Measurements from ENCODE around the gene SMG6. TPM values are rescaled to one million over a fixed set of nuclear protein-coding genes. Genes with fewer than 3 reads are reported as not detected.

SMG6 gene
- polyA plus RNA-seq, 1 of the 3 experiments (the other 2 are of a cell fraction): 15.7 TPM

DNA sequence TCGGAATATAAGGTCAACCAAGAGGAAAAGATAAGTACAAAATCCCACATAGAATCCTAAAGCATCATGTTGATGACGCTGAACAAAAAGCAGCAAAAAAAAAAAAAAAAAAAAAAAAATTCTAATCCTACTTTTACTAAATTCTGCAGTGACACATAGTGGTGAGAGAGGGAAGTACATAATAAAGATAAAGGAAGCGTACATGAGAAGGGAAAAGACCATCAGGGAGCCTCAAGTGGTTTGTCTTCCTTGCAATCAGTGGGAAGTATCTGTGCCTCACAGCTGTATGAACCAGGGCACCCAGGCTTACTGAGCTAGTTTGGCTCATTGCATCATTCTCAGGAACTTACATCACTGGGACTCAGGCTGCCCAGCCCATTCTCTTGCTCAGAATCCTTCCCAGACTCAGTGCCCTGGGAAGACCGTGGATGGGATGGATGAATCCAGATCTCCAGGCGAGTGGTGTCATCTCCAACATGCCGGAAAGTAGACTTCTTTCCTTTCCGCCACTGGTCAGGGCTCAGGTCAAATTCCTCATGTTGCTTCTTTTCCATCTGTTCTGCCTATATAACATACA, 21.2 kb downstream of the SMG6 start:
- POLR2A ChIA-PET: no interaction called here
- 57% methylated on average over 7 of the region's 7 CpGs for WGBS (ENCODE audit: low lambda C conversion rate)
- peak overlapping the region in 1 of 2 experiments; percentile 26; a peak in 2 of 4 replicates for H3K27ac ChIP-seq (ENCODE audit: low read depth in 2 of 2, low read length in 1 of 2)

More for the DNA sequence above, 21.2 kb downstream of the SMG6 start:
- Histone ChIP-seq H2AFZ (ENCODE audit: low read depth) (no peak overlapping the region), H3K4me2 (no peak overlapping the region), H4K20me1 (ENCODE audit: insufficient read depth) (no peaks in the 10 kb centered on the region), H3K9ac (no peak overlapping the region), H3K4me1 (ENCODE audit: control insufficient read depth in 1 of 2, insufficient read depth in 2 of 2, low read depth in 1 of 2, low read length in 1 of 2) (no peaks in the 10 kb centered on the region; a peak in 1 of 4 replicates), H3K36me3 (replicated peaks in 1 of 2; ENCODE audit: control insufficient read depth in 1 of 2, insufficient read depth in 2 of 2, low read length in 1 of 2) (peaks cover 46 to 66% of the 10 kb centered on the region in 2 experiments), H3K4me3 (ENCODE audit: low read depth in 2 of 2, low read length in 1 of 2) (no peak overlapping the region), H3K9me2 (no peaks in the 10 kb centered on the region), H3F3A (replicated peaks; ENCODE audit: insufficient read depth) (peaks cover 18% of the 10 kb centered on the region), H3K27me3 (ENCODE audit: insufficient read depth) (no peaks in the 10 kb centered on the region), H3K79me2 (ENCODE audit: insufficient read depth) (peaks cover 11% of the 10 kb centered on the region), H3K9me3 (no peaks in the 10 kb centered on the region)
- peak; percentile 61 for DNase-seq
- TF ChIP-seq, protein P1, sequence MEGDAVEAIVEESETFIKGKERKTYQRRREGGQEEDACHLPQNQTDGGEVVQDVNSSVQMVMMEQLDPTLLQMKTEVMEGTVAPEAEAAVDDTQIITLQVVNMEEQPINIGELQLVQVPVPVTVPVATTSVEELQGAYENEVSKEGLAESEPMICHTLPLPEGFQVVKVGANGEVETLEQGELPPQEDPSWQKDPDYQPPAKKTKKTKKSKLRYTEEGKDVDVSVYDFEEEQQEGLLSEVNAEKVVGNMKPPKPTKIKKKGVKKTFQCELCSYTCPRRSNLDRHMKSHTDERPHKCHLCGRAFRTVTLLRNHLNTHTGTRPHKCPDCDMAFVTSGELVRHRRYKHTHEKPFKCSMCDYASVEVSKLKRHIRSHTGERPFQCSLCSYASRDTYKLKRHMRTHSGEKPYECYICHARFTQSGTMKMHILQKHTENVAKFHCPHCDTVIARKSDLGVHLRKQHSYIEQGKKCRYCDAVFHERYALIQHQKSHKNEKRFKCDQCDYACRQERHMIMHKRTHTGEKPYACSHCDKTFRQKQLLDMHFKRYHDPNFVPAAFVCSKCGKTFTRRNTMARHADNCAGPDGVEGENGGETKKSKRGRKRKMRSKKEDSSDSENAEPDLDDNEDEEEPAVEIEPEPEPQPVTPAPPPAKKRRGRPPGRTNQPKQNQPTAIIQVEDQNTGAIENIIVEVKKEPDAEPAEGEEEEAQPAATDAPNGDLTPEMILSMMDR (IDR thresholded peaks at IDR 0.05): peak; percentile 74
- no peak for TF ChIP-seq ELF1 (IDR thresholded peaks at IDR 0.05)
- TF ChIP-seq, protein P2, sequence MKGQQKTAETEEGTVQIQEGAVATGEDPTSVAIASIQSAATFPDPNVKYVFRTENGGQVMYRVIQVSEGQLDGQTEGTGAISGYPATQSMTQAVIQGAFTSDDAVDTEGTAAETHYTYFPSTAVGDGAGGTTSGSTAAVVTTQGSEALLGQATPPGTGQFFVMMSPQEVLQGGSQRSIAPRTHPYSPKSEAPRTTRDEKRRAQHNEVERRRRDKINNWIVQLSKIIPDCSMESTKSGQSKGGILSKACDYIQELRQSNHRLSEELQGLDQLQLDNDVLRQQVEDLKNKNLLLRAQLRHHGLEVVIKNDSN (IDR thresholded peaks at IDR 0.05; ENCODE audit: borderline replicate concordance, low read depth): no peak
- no peak for TF ChIP-seq FOXJ3 (CRISPR knock-in tag; IDR thresholded peaks at IDR 0.05)
- TF ChIP-seq TCF12 (IDR thresholded peaks at IDR 0.05): no peak
- TF ChIP-seq, protein P3, sequence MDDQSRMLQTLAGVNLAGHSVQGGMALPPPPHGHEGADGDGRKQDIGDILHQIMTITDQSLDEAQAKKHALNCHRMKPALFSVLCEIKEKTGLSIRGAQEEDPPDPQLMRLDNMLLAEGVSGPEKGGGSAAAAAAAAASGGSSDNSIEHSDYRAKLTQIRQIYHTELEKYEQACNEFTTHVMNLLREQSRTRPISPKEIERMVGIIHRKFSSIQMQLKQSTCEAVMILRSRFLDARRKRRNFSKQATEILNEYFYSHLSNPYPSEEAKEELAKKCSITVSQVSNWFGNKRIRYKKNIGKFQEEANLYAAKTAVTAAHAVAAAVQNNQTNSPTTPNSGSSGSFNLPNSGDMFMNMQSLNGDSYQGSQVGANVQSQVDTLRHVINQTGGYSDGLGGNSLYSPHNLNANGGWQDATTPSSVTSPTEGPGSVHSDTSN (IDR thresholded peaks at IDR 0.05): no peak
- TF ChIP-seq RFX5 (IDR thresholded peaks at IDR 0.05; ENCODE audit: low read length): no peak
- TF ChIP-seq SMC3 (IDR thresholded peaks at IDR 0.05; ENCODE audit: low read depth, low read length): peak; percentile 26; the same call in 1 of the 2 replicates
- no peak for TF ChIP-seq YY1 (IDR thresholded peaks at IDR 0.05; ENCODE audit: low read depth)
- no peak for TF ChIP-seq POLR2AphosphoS5 (IDR thresholded peaks at IDR 0.05; ENCODE audit: low read depth, low read length)
- TF ChIP-seq, protein P4, sequence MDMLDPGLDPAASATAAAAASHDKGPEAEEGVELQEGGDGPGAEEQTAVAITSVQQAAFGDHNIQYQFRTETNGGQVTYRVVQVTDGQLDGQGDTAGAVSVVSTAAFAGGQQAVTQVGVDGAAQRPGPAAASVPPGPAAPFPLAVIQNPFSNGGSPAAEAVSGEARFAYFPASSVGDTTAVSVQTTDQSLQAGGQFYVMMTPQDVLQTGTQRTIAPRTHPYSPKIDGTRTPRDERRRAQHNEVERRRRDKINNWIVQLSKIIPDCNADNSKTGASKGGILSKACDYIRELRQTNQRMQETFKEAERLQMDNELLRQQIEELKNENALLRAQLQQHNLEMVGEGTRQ (IDR thresholded peaks at IDR 0.05; ENCODE audit: borderline replicate concordance, low read depth, low read length): no peak
- no peak for TF ChIP-seq CHD2 (IDR thresholded peaks at IDR 0.05; ENCODE audit: low read length, partially characterized antibody)
- no peak for TF ChIP-seq TEAD4 (IDR thresholded peaks at IDR 0.05; ENCODE audit: borderline replicate concordance, insufficient read depth)
- TF ChIP-seq, protein P5, sequence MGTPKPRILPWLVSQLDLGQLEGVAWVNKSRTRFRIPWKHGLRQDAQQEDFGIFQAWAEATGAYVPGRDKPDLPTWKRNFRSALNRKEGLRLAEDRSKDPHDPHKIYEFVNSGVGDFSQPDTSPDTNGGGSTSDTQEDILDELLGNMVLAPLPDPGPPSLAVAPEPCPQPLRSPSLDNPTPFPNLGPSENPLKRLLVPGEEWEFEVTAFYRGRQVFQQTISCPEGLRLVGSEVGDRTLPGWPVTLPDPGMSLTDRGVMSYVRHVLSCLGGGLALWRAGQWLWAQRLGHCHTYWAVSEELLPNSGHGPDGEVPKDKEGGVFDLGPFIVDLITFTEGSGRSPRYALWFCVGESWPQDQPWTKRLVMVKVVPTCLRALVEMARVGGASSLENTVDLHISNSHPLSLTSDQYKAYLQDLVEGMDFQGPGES (IDR thresholded peaks at IDR 0.05; ENCODE audit: low read depth, low read length): no peak
- no peak for TF ChIP-seq GATA2 (CRISPR knock-in tag; IDR thresholded peaks at IDR 0.05)
- peak; percentile 70 for TF ChIP-seq RAD21 (IDR thresholded peaks at IDR 0.05; ENCODE audit: low read length)
- TF ChIP-seq FOXM1 (IDR thresholded peaks at IDR 0.05; ENCODE audit: low read depth): no peak
- TF ChIP-seq MEF2A (IDR thresholded peaks at IDR 0.05; ENCODE audit: borderline replicate concordance, low read depth): no peak
- TF ChIP-seq EZH2phosphoT487 (IDR thresholded peaks at IDR 0.05; ENCODE audit: borderline replicate concordance, low read depth): no peak
- no peak for TF ChIP-seq EP300 (IDR thresholded peaks at IDR 0.05; ENCODE audit: borderline replicate concordance in 1 of 2, low read depth in 1 of 2, low read length in 1 of 2)
- TF ChIP-seq GABPA (IDR thresholded peaks at IDR 0.05; ENCODE audit: low read depth): no peak
- no peak for TF ChIP-seq MXI1 (IDR thresholded peaks at IDR 0.05; ENCODE audit: low read depth, low read length)
- TF ChIP-seq JUND (IDR thresholded peaks at IDR 0.05): no peak
- CTCF ChIA-PET: interaction anchor here (0.7 to 3.5 kb wide), 15 partner anchors 10 to 373 kb away, joined by 3 to 27 read pairs (median 4); partner anchors contain the start of genes HIC1 and TSR1
